IPS DF 6.9 (cell line): Measurements from ENCODE around the gene ROR1.
"Not testable (repeated sequence)": the region's sequence is repeated elsewhere in the genome, so short reads cannot be mapped to it uniquely, and the experiment has no call there.

Experiments used
- DNase-seq: peaks from one replicate; pipeline ENCODE4 v3.0.0-alpha.2; 2013; ENCODE audit warnings: low read depth, low spot score
- H3K27ac ChIP-seq: one replicate; pipeline ENCODE4 v1.5.1; 2013; ENCODE audit warnings: low read length, control low read depth
- H3K27me3 ChIP-seq: 2 replicates; pipeline ENCODE4 v1.6.1; 2013; ENCODE audit warnings: mild to moderate bottlenecking, low read length; ENCODE audit not compliant: control insufficient read depth, insufficient read depth
- H3K36me3 ChIP-seq: 2 replicates; pipeline ENCODE4 v1.6.1; 2013; ENCODE audit warnings: low read length; ENCODE audit not compliant: control insufficient read depth, insufficient read depth
- H3K4me1 ChIP-seq: 2 replicates; pipeline ENCODE4 v1.6.1; 2013; ENCODE audit warnings: low read length; ENCODE audit not compliant: control insufficient read depth, insufficient read depth
- H3K4me3 ChIP-seq: 2 replicates; pipeline ENCODE4 v1.5.1; 2013; ENCODE audit warnings: mild to moderate bottlenecking, low read length
- H3K9me3 ChIP-seq: 2 replicates; pipeline ENCODE4 v1.6.1; 2013; ENCODE audit warnings: low read length, inconsistent platforms; ENCODE audit not compliant: control insufficient read depth, insufficient read depth
- WGBS: extraction: QIAGEN DNeasy Blood & Tissue Kit; methylation state at CpG from one replicate; pipeline ENCODE4 v1.1.7; 2013; ENCODE audit warnings: mixed read lengths, missing lambda C conversion rate; ENCODE audit not compliant: insufficient read length, insufficient coverage; 5-methylcytosine and 5-hydroxymethylcytosine counted together

Gene ROR1

GRCh38 chr1:64215576-64215975 lies 441.8 kb downstream of the ROR1 start:
- Histone ChIP-seq H3K4me3 (no peak overlapping the region), H3K36me3 (no peaks in the 10 kb centered on the region), H3K4me1 (no peaks in the 10 kb centered on the region), H3K27me3 (no peaks in the 10 kb centered on the region), H3K9me3 (no peaks in the 10 kb centered on the region), H3K27ac (no peak overlapping the region)
- WGBS: no CpG with 5 or more reads among the region's 3 CpGs
- no peak for DNase-seq

GRCh38 chr1:64220241-64220640 lies 446.4 kb downstream of the ROR1 start:
- H3K27ac ChIP-seq: no peak overlapping the region
- no CpG with 5 or more reads among the region's 5 CpGs for WGBS

GRCh38 chr1:64223329-64224151 lies 449.7 kb downstream of the ROR1 start:
- WGBS: no CpG with 5 or more reads among the region's 7 CpGs
- no peaks in the 10 kb centered on the region for H3K27me3 ChIP-seq
- H3K36me3 ChIP-seq: no peaks in the 10 kb centered on the region
- H3K27ac ChIP-seq: no peak overlapping the region
- H3K4me1 ChIP-seq: no peaks in the 10 kb centered on the region
- H3K9me3 ChIP-seq: no peaks in the 10 kb centered on the region
- H3K4me3 ChIP-seq: no peak overlapping the region
- no peak for DNase-seq

More at GRCh38 chr1:64220241-64220640, 446.4 kb downstream of the ROR1 start:
- DNase-seq: no peak
- H3K9me3 ChIP-seq: no peaks in the 10 kb centered on the region
- no peaks in the 10 kb centered on the region for H3K36me3 ChIP-seq
- no peak overlapping the region for H3K4me3 ChIP-seq
- no peaks in the 10 kb centered on the region for H3K27me3 ChIP-seq
- no peaks in the 10 kb centered on the region for H3K4me1 ChIP-seq

GRCh38 chr1:64224236-64224635 lies 450.4 kb downstream of the ROR1 start:
- DNase-seq, H3K27ac ChIP-seq, H3K27me3 ChIP-seq, H3K36me3 ChIP-seq, H3K4me1 ChIP-seq, H3K9me3 ChIP-seq, H3K4me3 ChIP-seq: not testable (repeated sequence)
- no CpG with 5 or more reads among the region's 7 CpGs for WGBS

- Histone ChIP-seq H3K36me3 (no peaks in the 10 kb centered on the region), H3K9me3 (no peaks in the 10 kb centered on the region), H3K27me3 (no peaks in the 10 kb centered on the region), H3K27ac (no peak overlapping the region), H3K4me1 (no peaks in the 10 kb centered on the region), H3K4me3 (no peak overlapping the region)
- DNase-seq: no peak
- no CpG with 5 or more reads among the region's 10 CpGs for WGBS
These were observed 454.5 kb downstream of the ROR1 start for GRCh38 chr1:64228167-64228957.

- Histone ChIP-seq H3K4me1 (no peaks in the 10 kb centered on the region), H3K36me3 (no peaks in the 10 kb centered on the region), H3K27me3 (no peaks in the 10 kb centered on the region), H3K27ac (no peak overlapping the region), H3K4me3 (no peak overlapping the region), H3K9me3 (no peaks in the 10 kb centered on the region)
- no CpG with 5 or more reads among the region's 3 CpGs for WGBS
- DNase-seq: no peak
These were observed 455.5 kb downstream of the ROR1 start for GRCh38 chr1:64229307-64229706.
